ENCODE results near the gene PPP1R1C.

Gene PPP1R1C

DNA sequence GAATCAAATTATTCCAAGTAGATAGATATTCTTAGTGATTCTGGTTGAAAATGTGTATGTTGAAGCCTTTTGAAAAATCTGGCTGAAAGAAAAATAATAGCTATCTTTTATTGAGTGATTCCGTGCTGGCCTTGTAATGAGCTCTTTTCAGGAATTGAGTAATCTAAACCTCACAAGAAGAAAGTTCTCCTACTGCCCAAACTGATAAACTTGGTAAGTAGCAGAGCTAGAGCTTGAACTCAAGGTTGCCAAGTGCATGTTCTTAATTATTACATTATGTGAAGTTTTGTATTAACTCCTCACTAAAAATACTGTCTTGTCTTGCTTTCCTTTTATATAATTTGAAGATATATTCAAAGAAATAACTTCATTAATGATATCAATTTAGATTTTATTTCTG lies 1.6 kb upstream of the PPP1R1C start:
- DNase-seq (ENCODE audit: low read depth), result no peak
- TF ChIP-seq, protein P1, sequence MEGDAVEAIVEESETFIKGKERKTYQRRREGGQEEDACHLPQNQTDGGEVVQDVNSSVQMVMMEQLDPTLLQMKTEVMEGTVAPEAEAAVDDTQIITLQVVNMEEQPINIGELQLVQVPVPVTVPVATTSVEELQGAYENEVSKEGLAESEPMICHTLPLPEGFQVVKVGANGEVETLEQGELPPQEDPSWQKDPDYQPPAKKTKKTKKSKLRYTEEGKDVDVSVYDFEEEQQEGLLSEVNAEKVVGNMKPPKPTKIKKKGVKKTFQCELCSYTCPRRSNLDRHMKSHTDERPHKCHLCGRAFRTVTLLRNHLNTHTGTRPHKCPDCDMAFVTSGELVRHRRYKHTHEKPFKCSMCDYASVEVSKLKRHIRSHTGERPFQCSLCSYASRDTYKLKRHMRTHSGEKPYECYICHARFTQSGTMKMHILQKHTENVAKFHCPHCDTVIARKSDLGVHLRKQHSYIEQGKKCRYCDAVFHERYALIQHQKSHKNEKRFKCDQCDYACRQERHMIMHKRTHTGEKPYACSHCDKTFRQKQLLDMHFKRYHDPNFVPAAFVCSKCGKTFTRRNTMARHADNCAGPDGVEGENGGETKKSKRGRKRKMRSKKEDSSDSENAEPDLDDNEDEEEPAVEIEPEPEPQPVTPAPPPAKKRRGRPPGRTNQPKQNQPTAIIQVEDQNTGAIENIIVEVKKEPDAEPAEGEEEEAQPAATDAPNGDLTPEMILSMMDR (IDR thresholded peaks at IDR 0.05; ENCODE audit: low read depth, low read length, missing control alignments), result no peak
- H3K4me3 ChIP-seq (ENCODE audit: low read depth, low read length), result no peak overlapping the region

DNA sequence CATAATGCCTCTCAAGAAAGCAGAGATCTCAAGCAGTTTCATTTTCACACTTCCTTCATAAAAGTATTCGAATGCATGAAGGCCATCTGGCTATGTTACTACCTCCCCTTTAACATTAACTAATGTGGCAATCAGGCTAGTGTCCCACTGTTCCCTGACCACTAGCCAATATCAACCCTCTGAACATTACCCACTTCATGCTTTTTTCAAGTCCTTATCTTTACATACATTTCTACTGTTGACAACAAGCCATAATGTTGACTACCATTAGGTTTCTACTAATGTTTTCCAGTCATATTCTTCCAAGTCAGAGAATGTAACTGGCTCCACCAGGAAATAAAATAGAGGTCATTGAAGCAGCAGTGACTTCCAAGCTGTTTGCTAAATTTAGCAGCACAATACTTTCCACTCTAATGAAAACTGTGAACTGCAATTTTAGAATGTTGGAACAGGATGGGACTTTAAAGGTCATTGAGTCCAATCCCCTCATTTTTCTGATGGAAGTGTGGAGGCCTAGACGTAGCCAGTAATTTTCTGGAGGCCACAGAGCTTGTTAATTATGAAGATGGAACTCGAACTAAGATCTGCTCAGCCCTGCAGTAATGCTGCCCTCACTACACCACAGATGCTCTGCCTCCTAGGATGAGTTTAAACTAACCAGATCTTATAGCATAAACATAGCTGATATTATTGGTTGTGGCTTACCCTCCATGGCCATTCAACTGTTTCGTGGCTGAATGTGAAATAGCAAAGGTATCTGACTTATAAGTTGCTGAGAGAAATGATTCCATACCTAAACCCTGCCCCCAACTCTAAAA lies 630 bp upstream of the PPP1R1C start:
- DNase-seq (ENCODE audit: low read depth), result no peak
- TF ChIP-seq, protein P1 (IDR thresholded peaks at IDR 0.05; ENCODE audit: low read depth, low read length, missing control alignments), result no peak
- no peak overlapping the region for H3K4me3 ChIP-seq (ENCODE audit: low read depth, low read length)

DNA sequence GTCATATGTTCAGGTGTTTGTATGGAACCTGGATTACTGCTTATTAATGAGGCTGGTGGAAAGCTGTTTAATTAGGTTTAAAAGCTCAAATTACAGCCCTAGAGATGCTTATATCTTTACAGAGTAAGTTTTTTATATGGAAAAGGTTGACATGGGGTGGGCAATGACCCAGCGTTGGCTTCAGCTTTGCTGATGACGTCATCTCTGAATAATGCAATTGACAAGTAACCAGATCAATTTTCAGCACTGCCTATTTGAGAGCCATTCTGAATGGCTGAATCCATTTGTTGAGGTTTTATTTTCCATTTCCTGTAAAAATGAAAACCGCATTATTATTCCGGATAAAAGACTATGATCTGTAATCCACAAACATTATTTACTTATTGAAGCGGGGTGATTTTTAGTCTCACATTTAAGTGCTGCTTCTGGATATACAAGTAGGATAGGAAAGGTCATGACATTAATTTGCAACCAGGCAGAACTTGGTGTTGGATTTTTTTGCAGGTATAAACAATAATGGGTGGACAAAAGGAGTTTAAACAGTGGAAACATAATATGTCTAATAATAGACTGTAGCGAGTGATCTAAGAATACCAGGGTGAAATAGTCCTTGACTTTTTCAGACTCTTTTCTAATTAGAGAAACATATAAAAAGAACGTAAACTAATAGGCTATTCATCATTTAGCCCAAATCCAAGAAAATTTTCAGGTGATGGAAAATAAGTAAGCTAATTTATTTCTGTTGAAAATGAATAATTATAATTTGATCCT lies 2.7 kb downstream of the PPP1R1C start:
- no peak overlapping the region for H3K4me3 ChIP-seq (ENCODE audit: low read depth, low read length)
- TF ChIP-seq, protein P1 (IDR thresholded peaks at IDR 0.05; ENCODE audit: low read depth, low read length, missing control alignments), result no peak
- no peak for DNase-seq (ENCODE audit: low read depth)

DNA sequence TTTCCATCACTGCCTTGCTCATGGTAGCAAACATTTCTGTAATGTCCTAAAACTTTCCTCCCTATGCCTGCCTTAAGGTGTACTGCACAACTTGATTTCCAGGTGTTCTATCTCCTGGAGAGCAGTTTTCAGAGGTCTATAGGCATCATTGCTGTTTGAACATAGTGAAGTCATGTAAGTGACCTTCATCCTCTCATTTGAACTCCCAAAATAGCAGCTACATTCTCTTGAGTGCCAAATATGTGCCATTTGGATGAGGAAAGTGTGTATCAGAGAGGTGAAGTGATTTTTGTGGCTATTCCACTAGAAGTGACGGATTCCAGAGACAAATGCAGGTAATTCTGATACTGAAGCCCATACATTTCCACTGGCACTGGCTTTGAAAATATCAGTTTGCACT lies 3.4 kb downstream of the PPP1R1C start:
- no peak for DNase-seq (ENCODE audit: low read depth)
- H3K4me3 ChIP-seq (ENCODE audit: low read depth, low read length), result no peak overlapping the region

DNA sequence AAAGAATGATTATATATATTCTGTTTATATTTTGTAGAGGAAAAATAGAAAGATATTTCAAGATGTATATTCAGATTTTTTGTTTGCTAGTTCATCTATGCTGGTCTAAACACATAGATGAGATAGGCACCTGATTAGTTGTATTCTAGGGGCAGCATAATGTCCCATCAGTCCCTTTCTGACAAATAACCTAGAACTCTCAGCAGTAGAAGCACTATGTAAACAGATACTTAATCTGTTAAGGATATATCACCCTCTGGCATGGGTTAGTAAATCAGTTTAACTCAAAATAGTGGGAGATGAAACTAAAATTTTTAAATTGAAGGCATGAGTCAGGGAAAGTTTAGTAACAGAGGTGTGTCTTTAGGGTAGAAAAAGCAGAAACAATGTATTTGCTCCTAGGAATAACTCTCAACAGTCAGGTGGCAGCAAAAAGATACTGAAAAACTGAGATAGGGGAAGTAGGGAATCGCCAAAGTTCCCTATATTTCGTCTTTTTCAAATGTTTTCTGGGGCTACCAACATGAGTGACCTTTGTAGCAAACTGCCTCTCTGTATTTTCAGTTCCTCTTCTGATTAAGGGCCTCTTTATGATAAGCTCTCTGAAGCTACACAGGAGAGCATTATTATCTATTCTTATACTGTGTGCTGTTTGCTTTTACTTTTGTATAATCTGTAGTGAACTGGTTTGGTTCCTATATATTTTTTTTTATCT lies 5.7 kb downstream of the PPP1R1C start:
- H3K4me3 ChIP-seq (ENCODE audit: low read depth, low read length), result no peak overlapping the region
- TF ChIP-seq, protein P1 (IDR thresholded peaks at IDR 0.05; ENCODE audit: low read depth, low read length, missing control alignments), result no peak
- peak; percentile 42 for DNase-seq (ENCODE audit: low read depth)

More for the DNA sequence above, 3.4 kb downstream of the PPP1R1C start:
- TF ChIP-seq, protein P1 (IDR thresholded peaks at IDR 0.05; ENCODE audit: low read depth, low read length, missing control alignments), result no peak

DNA sequence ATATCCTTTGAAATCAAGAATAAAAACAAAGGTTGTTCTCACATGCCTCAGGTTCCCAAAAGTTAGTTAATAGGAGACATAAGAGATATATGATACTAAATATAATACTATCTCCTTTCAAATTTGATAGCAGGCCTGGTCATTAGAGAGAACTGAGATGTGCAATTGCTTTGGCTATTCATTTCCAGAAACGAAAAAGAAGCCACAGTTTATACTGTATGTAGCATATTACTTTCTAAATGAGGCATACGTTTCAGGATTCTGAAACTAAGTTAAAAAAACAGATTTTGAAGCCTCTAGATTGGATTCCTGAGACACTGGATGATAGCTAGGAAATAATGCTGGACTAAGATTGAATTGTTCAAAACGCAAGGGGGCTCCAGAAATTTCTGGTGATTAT lies 7.1 kb downstream of the PPP1R1C start:
- no peak overlapping the region for H3K4me3 ChIP-seq (ENCODE audit: low read depth, low read length)
- no peak for DNase-seq (ENCODE audit: low read depth)
- TF ChIP-seq, protein P1 (IDR thresholded peaks at IDR 0.05; ENCODE audit: low read depth, low read length, missing control alignments), result no peak

All from GM12864 (cell line).